Left ventricle myocardium inferior (tissue), 1 donor: Measurements from ENCODE around the gene GPR15LG. TPM values are rescaled to one million over a fixed set of nuclear protein-coding genes. Genes with fewer than 3 reads are reported as not detected.

ENCODE experiments used
- DNase-seq: peaks from one replicate; pipeline ENCODE4 v3.0.0-alpha.2; 2020
- H3K27ac ChIP-seq: fragments of 200-600 bp; replicated peaks from 2 replicates; pipeline ENCODE4 v1.8.0; 2021
- H3K27me3 ChIP-seq: fragments of 200-600 bp; 2 replicates; pipeline ENCODE4 v1.8.0; 2021; ENCODE audit warnings: low read depth
- H3K36me3 ChIP-seq: fragments of 200-600 bp; 2 replicates; pipeline ENCODE4 v1.8.0; 2021
- H3K4me1 ChIP-seq: fragments of 200-600 bp; 2 replicates; pipeline ENCODE4 v1.8.0; 2021
- H3K4me3 ChIP-seq: fragments of 200-600 bp; 2 replicates; pipeline ENCODE4 v1.8.0; 2021; ENCODE audit warnings: mild to moderate bottlenecking, moderate library complexity
- H3K9me3 ChIP-seq: fragments of 200-600 bp; replicated peaks from 2 replicates; pipeline ENCODE4 v1.8.0; 2021
- intact Hi-C: fragments of 100-400 bp; cut with micrococcal nuclease; formaldehyde crosslinking; loops from one replicate; pipeline ENCODE4 v1.11.0; 2022
- total RNA-seq: library from RNA; stranded (reverse); fragmentation: NEBNext Ultra II Directional; extraction: Animal tissue kit (Norgen Biotek cat#: 25700); gene quantifications from one replicate; pipeline ENCODE4 v1.2.1, GENCODE V29; 2021
- TF ChIP-seq, protein P1 (sequence below): fragments of 200-600 bp; IDR thresholded peaks from 2 replicates; pipeline ENCODE4 v1.8.0; 2021; ENCODE audit warnings: antibody characterized with exemption, mild to moderate bottlenecking, borderline replicate concordance
- donor health status: DM: no; HTN: yes; CAD: no; lungs with severe emphysema.

The GPR15LG gene
- total RNA-seq, 1 donor from 2014 or later: not detected

DNA sequence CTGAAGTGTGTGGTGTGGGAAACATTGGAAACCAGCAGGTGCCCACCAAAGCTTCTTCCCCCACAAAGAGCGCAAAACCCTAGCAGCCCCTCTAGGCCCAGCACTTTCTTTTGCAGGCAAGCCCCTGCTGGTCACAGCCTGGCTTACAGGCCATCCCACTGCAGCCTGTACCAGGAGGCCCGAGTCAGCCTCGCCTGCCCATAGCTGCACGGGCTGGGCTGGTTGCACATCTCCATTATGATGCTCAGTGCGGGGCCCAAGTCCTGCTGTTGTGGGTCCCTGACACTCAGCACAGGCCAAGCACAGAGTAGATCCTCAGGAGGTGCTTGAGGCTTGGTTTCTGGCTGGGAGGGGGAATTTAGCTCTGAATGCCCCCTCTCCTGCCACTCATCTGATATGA is 28.7 kb downstream of the GPR15LG start:
- Histone ChIP-seq H3K9me3 (no peaks in the 10 kb centered on the region), H3K36me3 (no peaks in the 10 kb centered on the region), H3K4me3 (no peak overlapping the region), H3K4me1 (peaks cover under 1% of the 10 kb centered on the region), H3K27ac (no peak overlapping the region), H3K27me3 (peaks cover 69% of the 10 kb centered on the region)
- intact Hi-C loops: no loop called here
- DNase-seq: no peak
- TF ChIP-seq, protein P1, sequence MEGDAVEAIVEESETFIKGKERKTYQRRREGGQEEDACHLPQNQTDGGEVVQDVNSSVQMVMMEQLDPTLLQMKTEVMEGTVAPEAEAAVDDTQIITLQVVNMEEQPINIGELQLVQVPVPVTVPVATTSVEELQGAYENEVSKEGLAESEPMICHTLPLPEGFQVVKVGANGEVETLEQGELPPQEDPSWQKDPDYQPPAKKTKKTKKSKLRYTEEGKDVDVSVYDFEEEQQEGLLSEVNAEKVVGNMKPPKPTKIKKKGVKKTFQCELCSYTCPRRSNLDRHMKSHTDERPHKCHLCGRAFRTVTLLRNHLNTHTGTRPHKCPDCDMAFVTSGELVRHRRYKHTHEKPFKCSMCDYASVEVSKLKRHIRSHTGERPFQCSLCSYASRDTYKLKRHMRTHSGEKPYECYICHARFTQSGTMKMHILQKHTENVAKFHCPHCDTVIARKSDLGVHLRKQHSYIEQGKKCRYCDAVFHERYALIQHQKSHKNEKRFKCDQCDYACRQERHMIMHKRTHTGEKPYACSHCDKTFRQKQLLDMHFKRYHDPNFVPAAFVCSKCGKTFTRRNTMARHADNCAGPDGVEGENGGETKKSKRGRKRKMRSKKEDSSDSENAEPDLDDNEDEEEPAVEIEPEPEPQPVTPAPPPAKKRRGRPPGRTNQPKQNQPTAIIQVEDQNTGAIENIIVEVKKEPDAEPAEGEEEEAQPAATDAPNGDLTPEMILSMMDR: no peak

DNA sequence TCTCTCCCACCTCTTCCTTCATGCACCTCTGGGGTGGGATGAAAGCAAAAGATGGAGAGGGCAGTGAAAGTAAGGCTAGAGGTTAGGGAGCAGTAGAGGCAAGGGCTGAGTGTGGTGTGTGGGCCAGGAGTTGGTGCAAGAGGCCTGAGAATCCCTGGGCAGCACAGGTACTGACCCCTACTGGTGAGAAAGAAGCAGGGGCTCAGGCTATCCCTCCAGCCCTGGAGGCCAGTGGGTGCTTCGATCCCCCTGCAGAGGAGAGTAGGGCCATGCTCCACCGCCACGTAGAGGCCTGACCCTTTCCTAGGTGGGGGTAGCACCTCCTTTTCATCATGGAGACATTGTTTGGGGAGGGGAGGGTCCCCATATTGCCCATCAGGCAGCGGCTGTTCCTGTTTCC is 30.5 kb downstream of the GPR15LG start:
- TF ChIP-seq, protein P1: peak; percentile 22
- Histone ChIP-seq H3K4me3 (no peak overlapping the region), H3K9me3 (no peaks in the 10 kb centered on the region), H3K36me3 (no peaks in the 10 kb centered on the region), H3K4me1 (no peaks in the 10 kb centered on the region), H3K27me3 (peaks cover 79% of the 10 kb centered on the region), H3K27ac (no peak overlapping the region)
- no peak for DNase-seq
- intact Hi-C loops: no loop called here

DNA sequence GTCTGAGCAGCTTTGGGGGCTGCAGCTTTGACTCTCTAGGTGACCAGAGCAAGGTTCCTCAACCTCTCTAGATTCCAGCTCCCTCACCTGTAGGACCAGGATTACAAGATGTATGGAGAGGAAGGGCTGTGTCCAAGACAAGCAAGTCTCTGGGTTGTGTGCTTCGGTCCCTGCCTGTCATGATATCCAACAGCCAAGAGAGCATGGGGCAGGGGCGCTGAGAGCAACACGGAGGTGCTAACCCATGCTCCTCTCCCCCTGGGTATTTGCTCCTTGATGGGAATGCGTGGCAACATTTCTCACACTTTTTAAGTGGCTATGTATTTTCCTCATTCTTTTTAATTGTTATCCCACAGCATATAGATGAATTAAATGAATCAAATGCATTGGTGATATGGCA is 31.0 kb downstream of the GPR15LG start:
- no peak overlapping the region for H3K4me3 ChIP-seq
- H3K27ac ChIP-seq: no peak overlapping the region
- no peaks in the 10 kb centered on the region for H3K36me3 ChIP-seq
- H3K4me1 ChIP-seq: no peaks in the 10 kb centered on the region
- H3K27me3 ChIP-seq: peaks cover 79% of the 10 kb centered on the region
- no peak for DNase-seq
- intact Hi-C loops: no loop called here
- TF ChIP-seq, protein P1: no peak
- H3K9me3 ChIP-seq: no peaks in the 10 kb centered on the region

DNA sequence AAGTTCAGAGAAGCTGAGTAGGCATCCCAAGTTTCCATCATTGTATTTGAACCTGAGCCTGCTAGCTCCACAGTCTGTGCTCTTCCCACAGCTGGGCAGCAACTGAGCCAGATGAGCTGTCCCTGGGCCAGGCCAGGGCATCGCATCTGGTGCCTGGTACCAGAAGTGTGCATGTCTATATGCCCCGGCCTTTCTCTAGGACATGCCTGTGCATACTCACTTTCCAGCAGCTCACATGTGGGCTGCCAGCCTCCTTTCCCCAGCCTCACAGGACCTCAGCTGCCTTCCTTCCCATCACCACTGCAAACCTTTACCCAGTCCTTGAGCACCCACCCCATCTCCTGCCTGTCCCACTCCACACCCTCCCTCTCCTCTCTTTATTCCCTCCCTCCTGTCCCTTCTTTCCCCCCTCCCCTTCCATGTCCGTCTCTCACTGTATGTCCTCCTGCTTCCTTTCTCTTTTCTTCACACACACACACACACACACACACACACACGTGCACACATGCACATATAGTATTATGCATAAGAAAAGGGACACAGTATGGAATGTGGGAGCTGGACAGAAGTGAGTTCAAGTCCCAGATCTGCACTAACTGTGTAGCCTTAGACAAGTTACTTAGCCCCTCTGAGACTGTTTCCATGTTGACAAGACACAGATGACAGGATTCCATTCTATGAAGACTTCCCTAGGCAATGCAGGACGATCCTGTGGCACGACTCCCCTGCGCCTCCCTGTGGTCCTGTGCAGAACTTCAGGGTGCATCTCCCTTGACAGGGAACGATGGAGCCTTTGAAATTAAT is 31.6 kb downstream of the GPR15LG start:
- TF ChIP-seq, protein P1: peak; percentile 75
- DNase-seq: peak; percentile 49
- Histone ChIP-seq H3K27me3 (peaks cover 79% of the 10 kb centered on the region), H3K36me3 (no peaks in the 10 kb centered on the region), H3K4me1 (no peaks in the 10 kb centered on the region), H3K4me3 (no peak overlapping the region), H3K27ac (no peak overlapping the region), H3K9me3 (no peaks in the 10 kb centered on the region)
- intact Hi-C loops: no loop called here

DNA sequence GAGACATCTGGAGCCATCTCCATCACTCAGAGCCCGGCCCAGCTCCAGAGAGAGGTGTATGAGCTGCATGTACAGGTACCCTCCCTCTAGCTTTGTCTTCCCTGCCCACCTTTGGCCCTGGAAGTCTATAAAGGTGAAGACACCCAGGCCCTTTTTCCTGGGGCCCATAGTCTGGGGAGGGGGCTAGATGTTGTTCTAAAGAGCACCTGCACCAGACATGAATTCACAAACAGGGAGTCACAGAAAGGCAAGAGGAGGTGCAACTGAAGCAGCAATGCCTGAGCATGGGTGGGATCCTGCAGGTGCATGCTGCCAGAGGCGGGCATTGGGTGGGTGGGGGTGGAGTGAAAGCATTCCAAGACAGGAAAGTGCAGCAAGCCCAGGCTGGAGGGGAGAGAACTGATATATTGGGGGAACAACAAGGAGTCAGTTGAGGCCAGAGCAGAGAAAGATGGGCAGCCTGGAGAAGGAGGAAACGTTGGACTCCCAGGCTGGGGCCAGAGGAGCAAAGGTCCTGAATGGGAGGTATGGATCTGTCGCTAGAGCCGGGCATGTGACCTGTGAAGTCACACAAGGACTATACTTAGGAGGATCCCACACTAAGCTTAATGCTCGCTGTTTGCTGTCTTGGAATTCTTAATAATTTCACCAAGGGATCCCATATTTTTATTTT is 32.4 kb downstream of the GPR15LG start:
- Histone ChIP-seq H3K36me3 (no peaks in the 10 kb centered on the region), H3K4me1 (no peaks in the 10 kb centered on the region), H3K27me3 (peaks cover 74% of the 10 kb centered on the region), H3K9me3 (no peaks in the 10 kb centered on the region), H3K27ac (no peak overlapping the region), H3K4me3 (no peak overlapping the region)
- DNase-seq: no peak
- intact Hi-C loops: no loop called here
- TF ChIP-seq, protein P1: no peak
